ENCODE data around the gene GOLPH3.
"Not testable (repeated sequence)": the region's sequence is repeated elsewhere in the genome, so short reads cannot be mapped to it uniquely, and the experiment has no call there.

Gene GOLPH3

GRCh38 chr5:32126691-32127090 is 47.4 kb downstream of the GOLPH3 start:
- Histone ChIP-seq H3K36me3 (peaks cover 11 to 21% (median 20%) of the 10 kb centered on the region in 3 donors), H3K9me3 (no peaks in the 10 kb centered on the region), H3K27ac (no peak overlapping the region), H3K4me1 (peaks cover 0 to 55% (median 18%) of the 10 kb centered on the region in 4 donors), H3K27me3 (no peaks in the 10 kb centered on the region), H3K4me3 (no peak overlapping the region)
- intact Hi-C loops (cut with DNase I; ENCODE audit: low total_unique reads), result no loop called here
- TF ChIP-seq CTCF (IDR thresholded peaks at IDR 0.05), result no peak
- DNase-seq, result no peak

GRCh38 chr5:32123889-32124676 is 50.0 kb downstream of the GOLPH3 start:
- no peak overlapping the region for H3K4me3 ChIP-seq
- H3K27ac ChIP-seq, result no peak overlapping the region
- intact Hi-C loops (cut with DNase I; ENCODE audit: low total_unique reads), result no loop called here
- peaks cover 11 to 44% (median 22%) of the 10 kb centered on the region in 3 donors for H3K36me3 ChIP-seq
- H3K4me1 ChIP-seq, result peaks cover 0 to 30% (median 5%) of the 10 kb centered on the region in 4 donors
- no peaks in the 10 kb centered on the region for H3K9me3 ChIP-seq
- no peaks in the 10 kb centered on the region for H3K27me3 ChIP-seq
- no peak for TF ChIP-seq CTCF (IDR thresholded peaks at IDR 0.05)
- no peak for DNase-seq

GRCh38 chr5:32123058-32123805 is 50.9 kb downstream of the GOLPH3 start:
- Histone ChIP-seq H3K27me3 (no peaks in the 10 kb centered on the region), H3K9me3 (no peaks in the 10 kb centered on the region), H3K36me3 (peaks cover 11 to 43% (median 24%) of the 10 kb centered on the region in 3 donors), H3K27ac (no peak overlapping the region), H3K4me1 (peaks cover 0 to 22% (median 2%) of the 10 kb centered on the region in 4 donors), H3K4me3 (no peak overlapping the region)
- no peak for DNase-seq
- TF ChIP-seq CTCF (IDR thresholded peaks at IDR 0.05), result no peak
- intact Hi-C loops (cut with DNase I; ENCODE audit: low total_unique reads), result no loop called here

- intact Hi-C loops (cut with DNase I; ENCODE audit: low total_unique reads), result not testable (repeated sequence)
- H3K36me3 ChIP-seq, result peaks cover 0 to 29% (median 13%) of the 10 kb centered on the region in 3 donors
Measured at GRCh38 chr5:32118922-32119321, 55.2 kb downstream of the GOLPH3 start.

GRCh38 chr5:32116574-32117313 is 57.4 kb downstream of the GOLPH3 start:
- intact Hi-C loops (cut with DNase I; ENCODE audit: low total_unique reads), result no loop called here
- peaks cover 0 to 31% (median 0%) of the 10 kb centered on the region in 4 donors for H3K4me1 ChIP-seq
- no peak overlapping the region for H3K27ac ChIP-seq
- no peaks in the 10 kb centered on the region for H3K27me3 ChIP-seq
- no peak for TF ChIP-seq CTCF (IDR thresholded peaks at IDR 0.05)
- no peak overlapping the region for H3K4me3 ChIP-seq
- DNase-seq, result no peak
- H3K36me3 ChIP-seq, result peaks cover 6 to 43% (median 14%) of the 10 kb centered on the region in 3 donors
- no peaks in the 10 kb centered on the region for H3K9me3 ChIP-seq

More at GRCh38 chr5:32118922-32119321, 55.2 kb downstream of the GOLPH3 start:
- H3K4me3 ChIP-seq, H3K9me3 ChIP-seq, H3K27me3 ChIP-seq, H3K27ac ChIP-seq, DNase-seq: not testable (repeated sequence)
- H3K4me1 ChIP-seq, result peaks cover 0 to 25% (median 0%) of the 10 kb centered on the region in 4 donors
